Measurements from ENCODE around the gene TRIM14. TPM values are rescaled to one million over a fixed set of nuclear protein-coding genes. Genes with fewer than 3 reads are reported as not detected.
A peak's percentile ranks its signal among the peaks of the same experiment; 100 is the strongest.
"Not testable (repeated sequence)": the region's sequence is repeated elsewhere in the genome, so short reads cannot be mapped to it uniquely, and the experiment has no call there.

Gene TRIM14
- total RNA-seq, 1 donor from 2014 or later, result 44.4 TPM

DNA sequence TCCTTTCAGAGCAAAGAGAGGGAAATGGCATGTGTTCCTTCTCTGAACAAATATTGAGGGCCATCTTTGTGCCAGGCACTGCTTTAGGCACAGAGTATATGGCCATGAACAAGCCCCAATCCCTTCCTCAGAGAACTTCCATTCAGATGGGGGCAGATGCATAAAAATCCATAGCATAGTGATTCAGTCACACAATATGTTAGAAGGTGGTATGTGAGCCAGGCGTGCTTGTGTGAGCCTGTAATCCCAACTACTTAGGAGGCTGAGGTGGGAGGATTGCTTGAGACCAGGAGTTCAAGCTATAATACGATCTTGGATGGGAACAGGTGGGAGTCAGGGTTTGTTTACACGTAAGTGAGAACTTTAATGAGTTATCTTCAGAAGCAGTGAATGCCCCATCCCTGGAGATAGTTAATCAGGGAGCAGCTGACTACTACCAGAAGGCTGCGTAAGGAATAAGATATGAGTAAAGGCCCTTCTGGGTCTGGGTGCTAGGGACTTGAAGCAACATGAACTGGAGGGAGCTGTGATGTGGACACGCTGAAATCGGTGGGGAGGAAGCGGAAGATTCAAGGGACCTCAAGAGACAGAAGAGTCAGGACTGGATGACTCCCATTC is 35.3 kb downstream of the TRIM14 start:
- no peak for DNase-seq (ENCODE audit: low spot score)

DNA sequence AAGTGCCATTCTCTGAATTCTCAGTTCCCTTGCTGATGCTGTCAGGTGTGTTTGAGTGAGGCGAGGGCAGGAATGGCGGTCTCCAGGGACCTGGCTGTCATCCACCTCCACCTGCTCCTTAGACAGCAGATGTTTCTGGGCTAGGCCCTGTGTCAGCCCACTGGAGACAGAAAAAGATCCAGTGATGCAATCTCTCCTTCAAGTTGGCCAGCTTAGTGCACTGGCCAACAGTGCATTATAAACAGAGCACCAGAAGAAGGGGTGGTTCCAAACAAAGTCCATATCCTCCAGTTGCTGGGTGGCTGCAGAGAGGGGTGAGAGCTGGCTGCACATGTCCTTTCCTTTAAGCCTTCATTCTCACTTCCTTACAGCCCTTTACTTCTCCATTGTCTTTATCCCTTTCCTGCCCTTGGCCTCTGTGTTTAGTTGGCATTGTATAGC is 35.9 kb downstream of the TRIM14 start:
- peak; percentile 30 for DNase-seq (ENCODE audit: low spot score)

DNA sequence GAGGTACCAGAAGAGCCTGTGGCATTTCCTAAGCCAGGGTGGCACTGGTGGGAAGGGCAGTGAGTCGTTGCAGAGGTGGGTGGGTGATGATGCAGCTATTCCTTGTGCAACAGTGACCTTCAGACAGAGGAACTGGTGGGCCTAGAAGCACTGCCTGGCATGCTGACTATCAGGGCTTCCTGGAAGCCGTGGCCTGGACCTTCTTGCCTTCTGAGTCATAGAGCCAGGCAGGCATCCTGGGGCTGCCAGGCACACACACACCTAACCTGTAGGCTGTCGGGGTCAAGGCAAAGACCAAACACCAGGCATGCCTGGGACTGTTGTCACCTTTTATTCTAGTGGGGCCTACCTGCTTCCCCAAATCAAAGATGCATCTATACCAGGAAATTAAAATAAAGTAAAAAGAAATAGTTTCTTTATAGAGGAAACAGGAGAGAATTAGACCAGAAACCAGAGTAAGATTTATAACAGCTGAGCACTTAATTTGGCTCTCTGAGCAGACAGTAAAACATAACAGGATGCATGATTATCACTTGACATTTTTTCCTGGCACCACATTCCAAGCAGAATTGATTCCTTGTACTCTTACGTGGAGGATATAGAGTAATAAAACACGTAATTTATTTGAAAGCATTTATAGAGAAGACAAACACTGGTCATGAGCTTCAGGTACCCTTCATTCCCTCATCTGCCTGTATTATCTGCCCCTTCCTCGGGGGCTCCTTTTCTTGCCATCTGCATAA is 37.4 kb downstream of the TRIM14 start:
- DNase-seq (ENCODE audit: low spot score), result peak; percentile 41

GRCh38 chr9:98080780-98081179 is 38.2 kb downstream of the TRIM14 start:
- no peak for DNase-seq (ENCODE audit: low spot score)

- no peak for DNase-seq (ENCODE audit: low spot score)
These were observed 38.7 kb downstream of the TRIM14 start for GRCh38 chr9:98080326-98080725.

GRCh38 chr9:98078895-98079294 is 40.1 kb downstream of the TRIM14 start:
- no peak for DNase-seq (ENCODE audit: low spot score)

DNA sequence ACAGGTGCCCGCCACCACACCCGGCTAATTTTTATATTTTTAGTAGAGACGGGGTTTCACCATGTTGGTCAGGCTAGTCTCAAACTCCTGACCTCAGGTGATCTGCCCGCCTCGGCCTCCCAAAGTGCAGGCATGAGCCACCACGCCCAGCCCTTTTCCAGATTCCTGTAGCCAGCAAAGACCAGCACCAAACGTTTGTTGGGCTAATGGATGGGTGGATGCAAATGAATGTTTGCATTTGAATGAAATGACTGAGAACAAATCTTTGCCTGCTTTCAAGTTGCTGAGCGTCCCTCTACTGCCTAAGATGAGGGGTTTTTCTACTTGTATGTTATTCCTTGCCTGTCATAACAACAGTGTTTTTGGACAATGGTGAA is 42.5 kb downstream of the TRIM14 start:
- not testable (repeated sequence) for DNase-seq (ENCODE audit: low spot score)

- DNase-seq (ENCODE audit: low spot score), result peak; percentile 71
These were observed 43.7 kb downstream of the TRIM14 start for GRCh38 chr9:98075332-98075805.

GRCh38 chr9:98074115-98074990 is 44.7 kb downstream of the TRIM14 start:
- DNase-seq (ENCODE audit: low spot score), result peak; percentile 64

- DNase-seq (ENCODE audit: low spot score), result no peak
These were observed 47.3 kb downstream of the TRIM14 start for GRCh38 chr9:98071737-98072136.

- no peak for DNase-seq (ENCODE audit: low spot score)
These were observed 48.3 kb downstream of the TRIM14 start for GRCh38 chr9:98070704-98071103.

DNA sequence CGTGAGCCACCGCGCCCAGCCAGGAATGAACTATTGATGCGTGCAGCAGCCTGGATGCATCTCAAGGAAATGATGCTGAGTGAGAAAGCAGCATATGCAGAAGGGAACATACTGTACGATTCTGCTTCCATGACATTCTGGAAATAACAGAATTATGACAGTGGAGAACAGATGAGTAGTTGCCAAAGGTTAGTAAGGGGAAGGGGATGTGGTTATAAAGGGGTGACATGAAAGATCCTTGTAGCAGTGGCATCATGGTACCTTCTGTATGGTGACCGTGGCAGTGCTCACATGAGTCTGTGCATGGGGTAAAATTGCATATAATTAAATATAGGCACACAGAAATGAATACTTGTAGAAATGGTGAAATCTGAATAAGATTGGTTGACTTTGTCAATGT is 49.5 kb downstream of the TRIM14 start:
- no peak for DNase-seq (ENCODE audit: low spot score)

DNA sequence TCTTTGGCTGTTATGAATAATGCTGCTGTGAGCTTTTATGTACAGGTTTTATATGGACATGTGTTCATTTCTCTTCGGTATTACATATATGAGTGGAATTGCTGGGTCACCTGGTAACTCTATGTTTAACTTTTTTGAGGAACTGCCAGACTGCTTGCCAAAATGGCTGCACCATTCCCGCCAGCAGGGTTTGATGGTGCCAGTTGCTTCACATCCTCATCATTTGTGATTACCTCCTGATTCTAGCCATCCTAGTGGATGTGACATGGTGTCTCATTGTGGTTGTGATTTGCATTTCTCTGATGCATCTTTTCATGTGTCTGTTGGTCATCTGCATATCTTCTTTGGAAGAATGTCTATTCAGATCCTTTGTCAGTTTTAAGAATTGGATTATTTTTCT is 51.8 kb downstream of the TRIM14 start:
- no peak for DNase-seq (ENCODE audit: low spot score)

DNA sequence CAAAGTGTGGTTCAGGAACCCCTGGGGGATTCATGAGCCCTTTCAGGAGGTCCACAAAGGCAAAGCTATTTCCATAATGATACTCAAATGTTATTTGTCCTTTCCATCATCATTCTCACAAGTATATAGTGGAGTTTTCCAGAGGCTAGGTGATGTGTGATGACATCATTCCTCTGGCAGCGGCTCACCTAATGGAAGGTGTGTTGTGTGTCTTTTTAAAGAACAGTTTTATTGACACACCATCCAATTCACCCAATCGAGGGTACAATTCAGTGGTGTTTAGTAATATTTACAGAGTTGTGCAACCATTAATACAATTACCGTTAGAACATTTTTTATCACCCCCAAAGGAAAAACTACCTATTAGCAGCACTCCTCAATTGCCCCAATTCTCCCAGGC is 52.8 kb downstream of the TRIM14 start:
- DNase-seq (ENCODE audit: low spot score), result no peak

DNA sequence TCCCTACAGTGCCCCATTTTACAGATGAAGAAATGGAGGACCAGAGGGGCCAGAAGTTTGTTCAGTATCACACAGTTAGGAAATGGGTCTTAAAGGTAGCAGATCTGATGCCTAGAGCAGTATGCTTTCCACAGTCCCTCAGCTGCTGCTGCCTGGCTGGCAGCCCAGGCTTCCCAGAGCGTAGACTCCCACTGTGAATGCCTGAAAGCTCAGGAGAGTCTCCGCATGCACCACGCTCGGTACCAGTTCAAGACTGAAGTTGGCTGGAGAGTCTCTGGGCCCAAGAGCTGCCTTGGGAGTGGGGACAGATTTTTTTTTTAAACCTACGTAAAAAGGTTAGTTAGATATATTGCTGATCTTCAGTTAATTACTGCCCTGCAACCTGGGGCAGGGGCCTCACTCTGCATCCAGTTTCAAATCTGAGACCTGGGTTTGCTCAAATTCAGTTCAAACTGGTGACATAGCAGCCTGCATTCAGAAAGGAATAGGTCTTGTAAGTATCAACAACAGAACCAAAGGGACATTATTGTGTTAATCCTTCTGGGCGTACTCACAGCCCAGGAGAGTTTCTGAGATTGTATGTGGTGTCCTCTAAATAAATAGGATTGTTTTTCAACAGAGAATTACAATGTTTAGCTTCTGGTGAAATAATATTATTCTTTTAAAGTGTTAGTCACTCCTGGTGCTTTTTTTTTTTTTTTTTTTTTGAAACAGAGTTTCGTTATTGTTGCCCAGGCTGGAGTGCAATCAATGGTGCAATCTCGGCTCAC is 54.2 kb downstream of the TRIM14 start:
- DNase-seq (ENCODE audit: low spot score), result no peak

DNA sequence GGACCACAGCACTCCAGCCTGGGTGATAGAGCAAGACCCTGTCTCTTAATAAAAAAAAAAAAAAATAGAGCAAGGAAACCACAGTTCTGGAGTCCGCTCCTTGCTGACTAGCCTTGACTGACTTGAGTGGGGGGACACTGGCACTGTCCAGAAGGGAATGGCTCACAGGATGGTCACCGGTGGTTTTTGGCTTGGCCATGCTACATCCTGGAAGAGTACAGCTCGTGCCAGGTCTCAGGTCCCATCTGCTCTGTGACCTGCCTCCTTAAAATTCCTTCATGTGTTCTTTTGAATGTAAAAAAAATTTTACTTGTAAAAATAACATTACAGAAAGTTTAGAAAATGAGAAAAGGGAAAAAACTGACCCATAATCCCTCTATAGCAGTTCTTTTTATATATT is 56.9 kb downstream of the TRIM14 start:
- no peak for DNase-seq (ENCODE audit: low spot score)

DNA sequence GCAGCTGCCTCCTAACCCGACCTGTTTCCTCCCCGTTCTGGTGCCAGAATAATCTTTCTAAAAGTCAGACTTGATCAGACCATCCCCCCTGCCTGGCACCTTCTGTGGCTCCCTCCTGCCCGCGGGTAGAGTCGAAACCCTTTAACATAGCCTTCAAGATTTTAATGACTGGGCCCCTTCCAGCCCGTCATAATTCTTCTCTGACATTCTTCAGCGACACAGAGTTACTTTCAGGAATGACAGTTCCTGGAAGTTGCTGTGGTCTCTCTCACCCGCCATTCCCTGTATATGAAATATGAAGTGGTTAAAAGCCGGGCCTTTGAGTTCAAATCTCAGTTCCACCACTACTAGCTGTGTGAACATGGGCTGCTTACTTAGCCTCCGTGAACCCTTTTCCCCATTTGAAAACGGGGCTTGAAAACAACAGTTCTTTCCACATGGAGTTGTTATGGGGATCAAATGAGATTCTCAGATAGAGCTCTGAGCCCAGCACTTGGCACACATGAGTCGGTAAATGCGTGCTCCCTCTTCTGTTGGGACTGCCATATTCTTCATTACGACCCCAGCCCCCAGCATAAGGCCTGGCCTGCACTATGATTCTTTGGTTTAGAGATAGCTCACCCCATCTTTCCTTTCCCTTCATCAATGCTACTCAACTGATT is 61.8 kb downstream of the TRIM14 start:
- DNase-seq (ENCODE audit: low spot score), result no peak

DNA sequence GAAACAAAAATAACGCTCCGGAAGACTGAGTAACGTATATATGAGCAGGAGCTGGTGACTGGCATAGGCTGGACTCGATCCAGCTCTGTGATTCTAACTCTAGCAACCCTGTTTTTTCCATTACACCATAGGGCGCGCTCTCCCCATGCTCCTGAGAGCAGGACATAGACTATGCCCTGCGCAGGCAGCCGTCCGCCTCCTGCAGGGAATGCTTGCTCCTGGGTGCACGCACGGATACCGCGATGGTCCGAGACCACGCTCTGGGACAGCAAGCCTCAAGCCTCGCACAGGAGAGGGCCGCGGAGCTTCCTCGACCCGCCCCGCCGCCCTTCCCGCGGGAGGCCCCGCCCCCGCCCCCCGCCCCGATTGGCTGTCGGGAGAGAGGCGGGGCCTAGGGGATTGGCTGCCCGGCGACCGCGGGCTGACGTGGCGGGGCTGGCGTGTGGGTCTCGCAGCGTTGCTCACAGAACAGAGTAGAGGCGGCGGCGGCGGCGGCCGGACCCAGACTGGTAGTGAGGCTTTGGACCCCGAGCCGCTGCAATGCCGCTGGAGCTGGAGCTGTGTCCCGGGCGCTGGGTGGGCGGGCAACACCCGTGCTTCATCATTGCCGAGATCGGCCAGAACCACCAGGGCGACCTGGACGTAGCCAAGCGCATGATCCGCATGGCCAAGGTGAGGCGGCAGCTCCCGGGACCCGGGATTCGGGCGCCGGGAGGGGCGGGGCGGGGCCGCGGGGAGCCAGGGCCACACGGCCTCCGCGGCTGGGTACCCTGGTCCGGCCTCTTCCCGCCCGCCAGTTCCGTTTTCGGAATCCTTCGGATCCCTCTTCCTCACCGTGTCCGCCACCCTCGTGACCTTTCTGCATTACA is 62.5 kb downstream of the TRIM14 start, which contains the start of gene NANS:
Gene NANS, plus strand, starts transcription at position 464 of the 869 bp plus-strand sequence. Its CDS starts 77 bp downstream, at position 541.
- peak; percentile 93 for DNase-seq (ENCODE audit: low spot score)

DNA sequence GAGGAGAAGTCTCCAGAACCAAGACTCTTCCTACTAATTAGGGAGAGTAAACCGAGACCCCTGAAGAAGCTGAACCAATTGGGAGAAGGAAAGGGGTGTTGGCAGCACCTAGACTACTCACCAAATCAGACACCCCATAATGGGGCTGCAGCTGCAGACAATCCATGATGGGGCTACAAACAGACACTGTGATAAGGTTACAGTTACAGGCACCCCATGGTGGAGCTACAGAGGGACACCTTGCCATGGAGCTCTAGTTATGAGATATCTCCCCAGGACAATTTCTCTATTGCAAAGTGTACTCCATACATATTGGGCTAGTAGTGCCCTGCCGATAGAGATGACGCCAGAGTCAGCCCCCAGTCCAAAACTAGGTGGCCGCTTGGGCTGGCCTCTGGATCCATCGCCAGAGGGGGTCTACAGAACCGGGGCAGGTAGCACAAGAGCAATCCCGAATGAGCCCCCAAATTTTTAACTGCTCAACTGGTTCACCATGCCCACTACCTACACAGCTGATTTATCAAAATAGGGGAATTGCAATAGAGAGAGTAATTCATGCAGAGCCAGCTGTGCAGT is 64.6 kb downstream of the TRIM14 start:
- DNase-seq (ENCODE audit: low spot score), result no peak

DNA sequence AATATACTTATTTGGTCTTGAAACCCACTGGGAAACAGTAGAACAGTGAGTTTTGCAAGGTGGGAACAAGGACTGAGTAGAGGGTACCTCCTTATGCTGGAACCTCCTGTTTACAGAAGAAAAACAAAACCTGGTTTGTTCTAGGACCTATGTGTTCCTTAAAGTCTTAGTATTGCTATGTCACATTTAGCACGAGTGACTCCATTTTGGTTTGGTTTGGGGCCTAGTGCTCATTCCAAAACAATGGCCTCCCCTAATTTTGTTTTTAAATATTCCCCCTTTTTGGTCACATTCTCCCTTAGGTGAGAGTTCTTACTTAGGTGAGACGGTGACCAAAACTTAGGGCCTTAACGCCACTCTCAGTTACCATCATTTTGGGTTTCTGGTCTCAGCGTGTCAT is 68.7 kb downstream of the TRIM14 start:
- no peak for DNase-seq (ENCODE audit: low spot score)
